Activated gamma-delta T cell (primary cell): ENCODE measurements around the gene RANBP9.

Experiments used
- DNase-seq: peaks from one replicate; lab custom pipeline; 2025; lab: John Stamatoyannopoulos, UW

Gene RANBP9

GRCh38 chr6:13710552-13711323 is 897 bp downstream of the RANBP9 start:
- no peak for DNase-seq

GRCh38 chr6:13709689-13710551 is 1.7 kb downstream of the RANBP9 start:
- no peak for DNase-seq

GRCh38 chr6:13708736-13709135 is 2.9 kb downstream of the RANBP9 start:
- DNase-seq = no peak

- DNase-seq = no peak
Observed at GRCh38 chr6:13703496-13703895, 8.1 kb downstream of the RANBP9 start.

GRCh38 chr6:13702809-13703302 is 8.8 kb downstream of the RANBP9 start:
- no peak for DNase-seq

- DNase-seq = no peak
Observed at GRCh38 chr6:13700232-13700631, 11.4 kb downstream of the RANBP9 start.

GRCh38 chr6:13698715-13699114 is 12.9 kb downstream of the RANBP9 start:
- DNase-seq = no peak

- DNase-seq = no peak
Observed at GRCh38 chr6:13697857-13698256, 13.8 kb downstream of the RANBP9 start.

GRCh38 chr6:13696226-13696625 is 15.4 kb downstream of the RANBP9 start:
- DNase-seq = no peak

- no peak for DNase-seq
Observed at GRCh38 chr6:13695252-13695651, 16.4 kb downstream of the RANBP9 start.

- DNase-seq = no peak
Observed at GRCh38 chr6:13694562-13694961, 17.1 kb downstream of the RANBP9 start.

- no peak for DNase-seq
Observed at GRCh38 chr6:13689511-13690256, 22.0 kb downstream of the RANBP9 start.

- DNase-seq = no peak
Observed at GRCh38 chr6:13688692-13689196, 22.9 kb downstream of the RANBP9 start.

- no peak for DNase-seq
Observed at GRCh38 chr6:13687917-13688351, 23.7 kb downstream of the RANBP9 start.

- no peak for DNase-seq
Observed at GRCh38 chr6:13684855-13685254, 26.8 kb downstream of the RANBP9 start.

GRCh38 chr6:13683038-13683437 is 28.6 kb downstream of the RANBP9 start:
- DNase-seq = no peak

- DNase-seq = no peak
Observed at GRCh38 chr6:13682346-13682745, 29.3 kb downstream of the RANBP9 start.

GRCh38 chr6:13681305-13682061 is 30.2 kb downstream of the RANBP9 start:
- no peak for DNase-seq

- no peak for DNase-seq
Observed at GRCh38 chr6:13680448-13680968, 31.1 kb downstream of the RANBP9 start.

GRCh38 chr6:13679996-13680395 is 31.6 kb downstream of the RANBP9 start:
- DNase-seq = no peak
